GM12891 (cell line): Measurements from ENCODE around the gene RRAS.

ENCODE experiments used
- PAX5 ChIP-seq: IDR thresholded peaks from 2 replicates; pipeline ENCODE4 v1.6.1; 2011; ENCODE audit warnings: low read length, moderate library complexity, mild to moderate bottlenecking; ENCODE audit not compliant: insufficient read depth, severe bottlenecking
- POLR2A ChIP-seq: IDR thresholded peaks from 2 replicates; pipeline ENCODE4 v1.6.1; 2011; ENCODE audit warnings: low read depth, low read length, control low read depth
- POLR2AphosphoS5 ChIP-seq: IDR thresholded peaks from 2 replicates; pipeline ENCODE4 v1.6.1; 2011; ENCODE audit warnings: low read depth, low read length, control low read depth
- POU2F2 ChIP-seq: IDR thresholded peaks from 2 replicates; pipeline ENCODE4 v1.6.1; 2011; ENCODE audit warnings: low read depth, mild to moderate bottlenecking, control low read depth, low read length, moderate library complexity
- SPI1 ChIP-seq: IDR thresholded peaks from 2 replicates; pipeline ENCODE4 v1.6.1; 2011; ENCODE audit warnings: low read depth, low read length, control low read depth
- TAF1 ChIP-seq: IDR thresholded peaks from 2 replicates; pipeline ENCODE4 v1.6.1; 2011; ENCODE audit warnings: low read depth, low read length, control low read depth

DNA sequence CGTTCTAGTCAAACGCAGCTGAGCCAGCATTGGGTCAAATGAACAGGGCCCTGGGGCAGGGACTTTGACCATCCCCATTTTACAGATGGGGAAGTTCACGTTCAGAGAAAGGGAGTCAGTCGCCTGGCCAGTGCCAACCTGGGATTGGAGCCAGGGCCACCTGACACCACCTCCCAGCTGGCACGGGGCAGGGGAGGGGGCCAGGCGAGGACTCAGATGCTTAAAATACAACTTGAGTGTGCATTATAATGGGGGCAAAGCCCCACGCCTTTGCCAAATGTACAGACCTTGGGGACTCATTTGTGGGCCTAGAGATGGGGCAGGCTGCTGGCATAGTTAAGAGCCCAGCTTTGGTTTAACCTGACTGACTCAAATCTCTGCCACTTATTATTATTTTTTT lies 34.3 kb downstream of the RRAS start:
- TF ChIP-seq POLR2A: no peak
- no peak for TF ChIP-seq POLR2AphosphoS5
- no peak for TF ChIP-seq PAX5
- TF ChIP-seq TAF1: no peak
- TF ChIP-seq POU2F2: no peak
- TF ChIP-seq SPI1: no peak
